IMR-90 (cell line): Measurements from ENCODE around the gene ARNT2. TPM values are rescaled to one million over a fixed set of nuclear protein-coding genes. Genes with fewer than 3 reads are reported as not detected.

Experiments
- ATAC-seq: fragments of 200-7000 bp; cut with Tn5 transposase; 2 replicates; pipeline ENCODE4 v1.9.1; 2020; ENCODE audit warnings: low read depth, mild to moderate bottlenecking, moderate library complexity
- BruUV-seq: library from RNA; stranded (reverse); fragments of 400-500 nt; replicated peaks from 2 replicates; lab custom pipeline; 2021; lab: Mats Ljungman, UMichigan
- CTCF ChIA-PET: fragments of 300-600 bp; formaldehyde crosslinking; extraction: SDS; loops from one replicate; lab custom pipeline; 2021; ENCODE audit warnings: antibody characterized with exemption; lab: Yijun Ruan, JAX
- POLR2A ChIA-PET: fragments of 300-600 bp; sonication (Branson Sonifier 250); formaldehyde crosslinking; loops from one replicate; lab custom pipeline; 2022; ENCODE audit warnings: antibody characterized with exemption; ENCODE audit not compliant: unreplicated experiment; lab: Charles Lee
- DNase-seq: peaks from one replicate; pipeline ENCODE4 v3.0.0; 2013
- H2AFZ ChIP-seq: replicated peaks from 2 replicates; pipeline ENCODE3; 2013; ENCODE audit warnings: low read length, mild to moderate bottlenecking; ENCODE audit not compliant: poor library complexity
- H2AK5ac ChIP-seq: 2 replicates; pipeline ENCODE4 v1.6.1; 2013; ENCODE audit warnings: low read depth, low read length, inconsistent platforms
- H2AK9ac ChIP-seq: replicated peaks from 2 replicates; pipeline ENCODE3; 2013; ENCODE audit warnings: mild to moderate bottlenecking, low read depth, low read length, moderate library complexity; ENCODE audit not compliant: poor library complexity
- H2BK120ac ChIP-seq: 2 replicates; pipeline ENCODE4 v1.6.1; 2013; ENCODE audit warnings: low read depth, low read length, inconsistent platforms
- H2BK15ac ChIP-seq: 3 replicates; pipeline ENCODE4 v1.6.1; 2013; ENCODE audit warnings: low read depth, low read length, inconsistent platforms
- H2BK20ac ChIP-seq: 2 replicates; pipeline ENCODE4 v1.6.1; 2013; ENCODE audit warnings: low read depth, mild to moderate bottlenecking, inconsistent platforms, low read length, moderate library complexity
- H2BK5ac ChIP-seq: 2 replicates; pipeline ENCODE4 v1.6.1; 2013; ENCODE audit warnings: mild to moderate bottlenecking, low read depth, low read length, inconsistent platforms; ENCODE audit not compliant: poor library complexity, severe bottlenecking
- H3K14ac ChIP-seq: replicated peaks from 2 replicates; pipeline ENCODE4 v1.6.1; 2013; ENCODE audit warnings: low read depth, low read length, inconsistent platforms
- H3K18ac ChIP-seq: 2 replicates; pipeline ENCODE4 v1.6.1; 2013; ENCODE audit warnings: low read depth, low read length, control low read depth
- H3K23ac ChIP-seq: 2 replicates; pipeline ENCODE4 v1.6.1; 2013; ENCODE audit warnings: low read depth, low read length, inconsistent platforms
- H3K27ac ChIP-seq: 2 replicates; pipeline ENCODE4 v1.5.1; 2013; ENCODE audit warnings: mild to moderate bottlenecking, control low read depth, low read length; ENCODE audit not compliant: insufficient read depth
- H3K27me3 ChIP-seq: 2 replicates; pipeline ENCODE4 v1.6.1; 2013; ENCODE audit warnings: low read length; ENCODE audit not compliant: control insufficient read depth, insufficient read depth
- H3K36me3 ChIP-seq: 2 replicates; pipeline ENCODE4 v1.6.1; 2013; ENCODE audit warnings: low read length, mixed read lengths; ENCODE audit not compliant: control insufficient read depth, insufficient read depth
- H3K4ac ChIP-seq: 2 replicates; pipeline ENCODE4 v1.6.1; 2013; ENCODE audit warnings: low read depth, low read length, inconsistent platforms
- H3K4me1 ChIP-seq: 2 replicates; pipeline ENCODE4 v1.6.1; 2013; ENCODE audit warnings: low read length, mixed read lengths; ENCODE audit not compliant: control insufficient read depth, insufficient read depth
- H3K4me2 ChIP-seq: 2 replicates; pipeline ENCODE4 v1.6.1; 2013; ENCODE audit warnings: low read depth, mild to moderate bottlenecking, control low read depth, low read length, moderate library complexity
- H3K4me3 ChIP-seq: 2 replicates; pipeline ENCODE4 v1.5.1; 2013; ENCODE audit warnings: low read depth, mild to moderate bottlenecking, control low read depth, low read length, moderate library complexity; ENCODE audit not compliant: insufficient read depth
- H3K56ac ChIP-seq: 2 replicates; pipeline ENCODE4 v1.6.1; 2013; ENCODE audit warnings: low read length, inconsistent platforms; ENCODE audit not compliant: insufficient read depth; ENCODE audit errors: extremely low read depth
- H3K79me1 ChIP-seq, 2 experiments: 2 replicates each; pipeline ENCODE4 v1.6.1; 2013; ENCODE audit warnings: low read length in 2 of 2, inconsistent platforms in 1 of 2, low read depth in 1 of 2
- H3K9ac ChIP-seq: 2 replicates; pipeline ENCODE4 v1.6.1; 2013; ENCODE audit warnings: low read depth, low read length, control low read depth
- H3K9me1 ChIP-seq: 2 replicates; pipeline ENCODE4 v1.6.1; 2013; ENCODE audit warnings: low read length, inconsistent platforms; ENCODE audit not compliant: insufficient read depth
- H3K9me3 ChIP-seq: 2 replicates; pipeline ENCODE4 v1.6.1; 2013; ENCODE audit warnings: low read length; ENCODE audit not compliant: control insufficient read depth, insufficient read depth
- H4K20me1 ChIP-seq: 2 replicates; pipeline ENCODE4 v1.6.1; 2013; ENCODE audit warnings: low read length, inconsistent platforms; ENCODE audit not compliant: insufficient read depth
- H4K5ac ChIP-seq: 2 replicates; pipeline ENCODE4 v1.6.1; 2013; ENCODE audit warnings: mild to moderate bottlenecking, low read depth, low read length, control low read depth
- H4K8ac ChIP-seq, 2 experiments: 2 replicates each; pipeline ENCODE4 v1.6.1; 2013; ENCODE audit warnings: low read depth in 2 of 2, low read length in 2 of 2, control low read depth in 1 of 2, inconsistent platforms in 1 of 2
- H4K91ac ChIP-seq: 2 replicates; pipeline ENCODE4 v1.6.1; 2013; ENCODE audit warnings: low read depth, low read length, inconsistent platforms; ENCODE audit not compliant: insufficient read depth
- BHLHE40 ChIP-seq: fragments of 150-350 bp; IDR thresholded peaks from 2 replicates; pipeline ENCODE4 v1.6.1; 2016; ENCODE audit warnings: mild to moderate bottlenecking, low read depth, low read length
- CHD1 ChIP-seq: IDR thresholded peaks from 2 replicates; pipeline ENCODE4 v1.6.1; 2012; ENCODE audit warnings: low read depth, low read length, improper control_type of control experiment
- ELK1 ChIP-seq: fragments of 150-350 bp; IDR thresholded peaks from 2 replicates; pipeline ENCODE4 v1.6.1; 2016; ENCODE audit warnings: low read depth, mild to moderate bottlenecking, low read length, moderate library complexity, borderline replicate concordance
- FOS ChIP-seq: fragments of 150-350 bp; IDR thresholded peaks from 2 replicates; pipeline ENCODE4 v1.6.1; 2016; ENCODE audit warnings: low read depth, low read length
- MXI1 ChIP-seq: IDR thresholded peaks from 2 replicates; pipeline ENCODE4 v1.6.1; 2012; ENCODE audit warnings: low read depth, mild to moderate bottlenecking, low read length, moderate library complexity, borderline replicate concordance
- NFE2L2 ChIP-seq: fragments of 150-350 bp; IDR thresholded peaks from 2 replicates; pipeline ENCODE4 v1.6.1; 2016; ENCODE audit warnings: low read depth, mild to moderate bottlenecking, low read length
- POLR2A ChIP-seq: IDR thresholded peaks from 2 replicates; pipeline ENCODE4 v1.6.1; 2012; ENCODE audit warnings: mild to moderate bottlenecking, low read depth, low read length
- RAD21 ChIP-seq: IDR thresholded peaks from 2 replicates; pipeline ENCODE4 v1.6.1; 2012; ENCODE audit warnings: low read length, improper control_type of control experiment
- RCOR1 ChIP-seq: IDR thresholded peaks from 2 replicates; pipeline ENCODE4 v1.6.1; 2012; ENCODE audit warnings: mild to moderate bottlenecking, low read length, improper control_type of control experiment; ENCODE audit not compliant: insufficient replicate concordance
- SMC3 ChIP-seq: fragments of 150-350 bp; IDR thresholded peaks from 2 replicates; pipeline ENCODE4 v1.6.1; 2016; ENCODE audit warnings: low read depth, mild to moderate bottlenecking, antibody characterized with exemption, low read length, moderate library complexity
- WGBS, 2 experiments: methylation state at CpG; one replicate each; pipeline versions ENCODE4 v1.1.5 to v1.1.7; 2013; ENCODE audit warnings: missing lambda C conversion rate in 2 of 2; ENCODE audit not compliant: insufficient read length in 1 of 2; ENCODE audit errors: extremely low coverage in 2 of 2; 5-methylcytosine and 5-hydroxymethylcytosine counted together
- dilution Hi-C: fragments of 300-500 bp; cut with HindIII; formaldehyde crosslinking; loops from one replicate; pipeline ENCODE4 v1.14.3; 2018; ENCODE audit warnings: low sequenced_read_pairs; ENCODE audit not compliant: unreplicated experiment
- in situ Hi-C: fragments of 300-500 bp; cut with MboI; formaldehyde crosslinking; loops from 3 replicates; pipeline ENCODE4 v1.14.3; 2019; ENCODE audit warnings: low sequenced_read_pairs, inconsistent platforms, mixed read lengths
- intact Hi-C: fragments of 100-400 bp; cut with micrococcal nuclease; formaldehyde crosslinking; loops from 2 replicates; pipeline ENCODE4 v1.10.0; 2022
- polyA plus RNA-seq, 3 experiments: library from polyadenylated mRNA; depleted of rRNA; stranded (reverse); fragments of >200 nt; gene quantifications; 2 replicates each; pipeline ENCODE4 v1.2.3, GENCODE V29; 2012; ENCODE audit warnings: low replicate concordance in 1 of 3
- total RNA-seq: library from RNA; depleted of rRNA; stranded (reverse); fragments of >200 nt; gene quantifications from 2 replicates; pipeline ENCODE4 v1.2.3, GENCODE V29; 2012

The ARNT2 gene
- total and polyA plus RNA-seq, 2 of the 4 experiments (the other 2 are of a cell fraction), result 18.2 to 19.0 TPM

DNA sequence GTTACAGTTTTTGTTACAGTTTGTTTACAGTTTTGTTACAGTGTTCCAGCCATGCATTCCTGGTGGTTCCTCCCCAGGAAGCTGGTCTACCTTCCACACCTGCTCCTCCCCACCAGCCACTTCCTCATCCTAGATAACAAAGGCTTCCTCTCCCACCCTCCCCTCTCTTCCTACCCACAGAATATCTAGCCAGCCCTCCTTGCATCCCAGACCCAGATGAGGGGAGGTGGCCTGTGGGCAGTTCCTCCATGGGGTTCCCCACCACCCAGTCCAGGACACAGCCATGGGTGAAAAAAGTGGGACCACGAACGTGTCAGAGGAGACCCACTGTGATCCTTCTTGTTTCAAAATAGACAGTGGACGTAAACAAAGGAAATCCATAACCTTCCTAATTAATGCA is 168.2 kb downstream of the ARNT2 start:
- Histone ChIP-seq H3K4ac (no peak overlapping the region; the same call in none of the 2 replicates), H3K56ac (no peak overlapping the region), H3K18ac (no peak overlapping the region), H3K36me3 (peaks cover 36% of the 10 kb centered on the region), H4K20me1 (no peaks in the 10 kb centered on the region), H3K79me1 (peaks cover 8 to 17% of the 10 kb centered on the region in 2 experiments; a peak in 3 of 4 replicates), H2BK20ac (no peak overlapping the region; the same call in 1 of the 2 replicates), H4K91ac (0 out of 2 replicates have a peak overlapping the region, but pooled peaks have one; percentile 11), H3K4me3 (no peak overlapping the region), H3K4me1 (peaks cover 18% of the 10 kb centered on the region), H3K23ac (no peak overlapping the region), H3K14ac (no peak overlapping the region; the same call in 1 of the 2 replicates), H3K4me2 (no peak overlapping the region), H3K9me1 (peaks cover 22% of the 10 kb centered on the region), H3K9ac (no peak overlapping the region), H2AK9ac (peak overlapping the region; percentile 19), H2BK5ac (no peak overlapping the region), H2BK120ac (no peak overlapping the region), H2AK5ac (peak overlapping the region; percentile 59), H3K27ac (no peak overlapping the region), H3K9me3 (no peaks in the 10 kb centered on the region), H2BK15ac (0 out of 3 replicates have a peak overlapping the region, but pooled peaks have one; percentile 10), H2AFZ (no peak overlapping the region), H3K27me3 (no peaks in the 10 kb centered on the region), H4K8ac (0 out of 4 replicates have a peak overlapping the region, but pooled peaks of 1 of the 2 experiments have one; percentile 20), H4K5ac (no peak overlapping the region)
- no peak for DNase-seq
- BruUV-seq, result no TSS peak
- no peak for TF ChIP-seq CHD1
- no peak for TF ChIP-seq POLR2A
- TF ChIP-seq ELK1, result no peak
- TF ChIP-seq NFE2L2, result no peak
- no peak for TF ChIP-seq RCOR1
- TF ChIP-seq FOS, result no peak
- TF ChIP-seq MXI1, result no peak
- TF ChIP-seq BHLHE40, result no peak
- TF ChIP-seq RAD21, result no peak
- TF ChIP-seq SMC3, result no peak
- in situ Hi-C loops (no loop called here), intact Hi-C loops (no loop called here), dilution Hi-C loops (no loop called here)
- no peak for ATAC-seq
- POLR2A ChIA-PET, result no interaction called here
- WGBS, 2 experiments, result no CpG with 5 or more reads among the region's 3 CpGs
- CTCF ChIA-PET, result no interaction called here
